Suppressor macrophage treated with lipopolysaccharide for 4 hours (primary cell): ENCODE results near the gene RTL3.

Experiments
- DNase-seq: peaks from one replicate; pipeline ENCODE4 v3.0.0-alpha.2; 2020

RTL3 gene

GRCh38 chrX:78614264-78614663, 44.9 kb downstream of the RTL3 start:
- DNase-seq, result no peak
